K562 (cell line): ENCODE results near the gene SNRPB. TPM values are rescaled to one million over a fixed set of nuclear protein-coding genes. Genes with fewer than 3 reads are reported as not detected.

Source experiments
- ATAC-seq: fragments of 200-7000 bp; cut with Tn5 transposase; 3 replicates; pipeline ENCODE4 v1.9.1; 2020; ENCODE audit warnings: moderate library complexity
- BruUV-seq: library from RNA; stranded (reverse); fragments of 400-500 nt; replicated peaks from 2 replicates; lab custom pipeline; 2021; lab: Mats Ljungman, UMichigan
- CTCF ChIA-PET: fragments of 300-600 bp; formaldehyde crosslinking; extraction: SDS; loops from one replicate; lab custom pipeline; 2021; ENCODE audit warnings: low intra/inter-chr PET ratio; lab: Yijun Ruan, JAX
- POLR2A ChIA-PET: fragments of 300-600, 350-650 bp; sonication (Branson Sonifier 250); formaldehyde crosslinking; extraction: SDS; loops from one replicate; lab custom pipeline; 2021; ENCODE audit warnings: antibody characterized with exemption, inconsistent platforms; lab: Yijun Ruan, JAX
- DNase-seq, 4 experiments: peaks; one replicate each; pipeline versions ENCODE4 v3.0.0 to v3.0.0-alpha.2; 2011 to 2018; ENCODE audit warnings: low spot score in 3 of 4, mixed read lengths in 3 of 4; ENCODE audit errors: extremely low read depth in 1 of 4
- FAIRE-seq: peaks from 2 replicates; lab custom pipeline; 2011; peaks lifted over from hg19 to GRCh38; lab: Jason Lieb, UNC
- H2AFZ ChIP-seq: 2 replicates; pipeline ENCODE4 v1.6.0; 2011; ENCODE audit warnings: low read depth, low read length, control low read depth, inconsistent platforms
- H3K27ac ChIP-seq: fragments of 200-600 bp; 3 replicates; pipeline ENCODE4 v1.8.0; 2011; ENCODE audit warnings: low read depth, mild to moderate bottlenecking, control low read depth, inconsistent platforms, low read length, moderate library complexity, mixed read lengths; ENCODE audit errors: extremely low read depth
- H3K27me3 ChIP-seq, 2 experiments: fragments of 300-600 bp in 1 of 2; 2 replicates in 1 of 2; 3 replicates in 1 of 2; pipeline versions ENCODE4 v1.6.0 to v1.8.0; 2011; ENCODE audit warnings: inconsistent platforms in 2 of 2, low read length in 2 of 2, mild to moderate bottlenecking in 1 of 2, mixed read lengths in 1 of 2, moderate library complexity in 1 of 2; ENCODE audit not compliant: control insufficient read depth in 2 of 2, insufficient read depth in 2 of 2
- H3K36me3 ChIP-seq: fragments of 300-600 bp; 3 replicates; pipeline ENCODE4 v1.8.0; 2011; ENCODE audit warnings: mild to moderate bottlenecking, low read length, inconsistent platforms; ENCODE audit not compliant: control insufficient read depth, insufficient read depth
- H3K4me1 ChIP-seq, 2 experiments: fragments of 200-600 bp in 1 of 2; replicated peaks in 1 of 2; 2 replicates in 1 of 2; 3 replicates in 1 of 2; pipeline versions ENCODE4 v1.5.1 to v1.8.0; 2011; ENCODE audit warnings: inconsistent platforms in 2 of 2, low read length in 2 of 2, mild to moderate bottlenecking in 1 of 2, mixed read lengths in 1 of 2, moderate library complexity in 1 of 2; ENCODE audit not compliant: control insufficient read depth in 2 of 2, insufficient read depth in 2 of 2
- H3K4me2 ChIP-seq: 2 replicates; pipeline ENCODE4 v1.6.1; 2011; ENCODE audit warnings: low read length, control low read depth, inconsistent platforms, mixed read lengths; ENCODE audit not compliant: insufficient read depth
- H3K4me3 ChIP-seq: fragments of 200-600 bp; sonication (generic), shearing (Covaris generic); 2 replicates; pipeline ENCODE4 v1.5.1; 2016; ENCODE audit warnings: control low read depth, inconsistent platforms
- H3K79me2 ChIP-seq: fragments of 200-600 bp; 3 replicates; pipeline ENCODE4 v1.8.0; 2011; ENCODE audit warnings: low read length, inconsistent platforms; ENCODE audit not compliant: control insufficient read depth, insufficient read depth
- H3K9ac ChIP-seq, 2 experiments: 2 replicates each; pipeline versions ENCODE4 v1.6.0 to v1.6.1; 2011; ENCODE audit warnings: low read depth in 2 of 2, low read length in 2 of 2, control low read depth in 1 of 2, inconsistent platforms in 1 of 2, mild to moderate bottlenecking in 1 of 2, mixed read lengths in 1 of 2; ENCODE audit not compliant: insufficient read depth in 1 of 2
- H3K9me1 ChIP-seq: one replicate; pipeline ENCODE4 v1.6.0; 2011; ENCODE audit warnings: inconsistent platforms, mild to moderate bottlenecking, low read length, moderate library complexity; ENCODE audit not compliant: control insufficient read depth, insufficient read depth
- H3K9me3 ChIP-seq: replicated peaks from 2 replicates; pipeline ENCODE4 v1.5.1; 2011; ENCODE audit warnings: low read depth, low read length, inconsistent platforms; ENCODE audit not compliant: control insufficient read depth, insufficient read depth
- H4K20me1 ChIP-seq: replicated peaks from 2 replicates; pipeline ENCODE4 v1.6.1; 2011; ENCODE audit warnings: low read length, inconsistent platforms, mixed read lengths; ENCODE audit not compliant: control insufficient read depth, insufficient read depth
- E2F6 ChIP-seq, 2 experiments: IDR thresholded peaks; 2 replicates each; pipeline ENCODE4 v1.6.1; 2011; ENCODE audit warnings: borderline replicate concordance in 1 of 2, control low read depth in 1 of 2, low read depth in 1 of 2, low read length in 1 of 2, mild to moderate bottlenecking in 1 of 2, mixed read lengths in 1 of 2, moderate library complexity in 1 of 2; ENCODE audit not compliant: insufficient read depth in 1 of 2, insufficient read length in 1 of 2, poor library complexity in 1 of 2, severe bottlenecking in 1 of 2; ENCODE audit errors: extremely low read depth in 1 of 2
- FOXM1 ChIP-seq, 2 experiments: fragments of 450-650 bp in 1 of 2; sonication (generic) in 1 of 2; formaldehyde crosslinking in 1 of 2; IDR thresholded peaks; 2 replicates each; pipeline versions ENCODE4 v1.6.1 to v1.9.0; 2017 to 2022; ENCODE audit warnings: low read depth in 2 of 2, mild to moderate bottlenecking in 2 of 2, missing genetic modification reagents in 1 of 2, moderate library complexity in 1 of 2
- GATA2 ChIP-seq: sonication (generic); formaldehyde crosslinking; IDR thresholded peaks from 2 replicates; pipeline ENCODE4 v1.4.0; 2020; ENCODE audit warnings: mild to moderate bottlenecking, missing genetic modification reagents
- HOMEZ ChIP-seq: fragments of 250-450 bp; sonication (Bioruptor Pico); IDR thresholded peaks from 2 replicates; pipeline ENCODE4 v1.4.0; 2020; ENCODE audit warnings: mild to moderate bottlenecking, moderate library complexity
- ZBTB33 ChIP-seq: sonication (generic); formaldehyde crosslinking; IDR thresholded peaks from 2 replicates; pipeline ENCODE4 v1.8.1; 2023; ENCODE audit warnings: mild to moderate bottlenecking, missing genetic modification reagents
- WGBS: fragments of 100-300 bp; shearing (Covaris generic); methylation state at CpG from one replicate; pipeline ENCODE4 v1.1.6; 2016; ENCODE audit warnings: low coverage, mixed read lengths; ENCODE audit not compliant: insufficient coverage; ENCODE audit errors: missing lambda C conversion rate; 5-methylcytosine and 5-hydroxymethylcytosine counted together
- in situ Hi-C: fragments of 300-500 bp; cut with MboI; formaldehyde crosslinking; loops from 4 replicates; pipeline ENCODE4 v1.15.0; 2018; ENCODE audit warnings: inconsistent platforms, mixed read lengths
- intact Hi-C: fragments of 100-400 bp; cut with micrococcal nuclease; formaldehyde crosslinking; loops from 2 replicates; pipeline ENCODE4 v1.14.2; 2022
- polyA plus RNA-seq, 8 experiments: library from polyadenylated mRNA; depleted of rRNA in 4 of 8; stranded (reverse) in 5 of 8; unstranded in 3 of 8; fragments of >200 nt; fragmentation: Nextera tagmentation in 2 of 8; fragmentation: Illumina TruSeq in 1 of 8; extraction: Ambion mirVana in 2 of 8; extraction: Trizol in 1 of 8; gene quantifications; 2 replicates each; pipeline versions ENCODE4 v1.2.1 to v1.2.3, GENCODE V29; 2011 to 2014; ENCODE audit warnings: inconsistent platforms in 1 of 8, missing spikeins in 1 of 8
- total RNA-seq, 7 experiments: library from RNA; depleted of rRNA in 6 of 7; stranded (reverse); fragments of >200 nt in 6 of 7; fragmentation: Illumina TruSeq in 2 of 7; extraction: Trizol in 2 of 7; gene quantifications; 2 replicates each; pipeline versions ENCODE4 v1.2.1 to v1.2.3, GENCODE V29; 2011 to 2021; ENCODE audit warnings: low replicate concordance in 1 of 7

SNRPB gene
- total and polyA plus RNA-seq, 9 of the 15 experiments (the other 6 are each of a cell fraction or from before 2014, with no cell fraction given), result 13.1 to 615 (median 266) TPM

GRCh38 chr20:2509468-2509781 lies 38.8 kb upstream of the SNRPB start:
- Histone ChIP-seq H3K79me2 (peaks cover 19% of the 10 kb centered on the region), H3K4me2 (peak overlapping the region; percentile 85), H2AFZ (peak overlapping the region; percentile 100), H3K9me1 (no peaks in the 10 kb centered on the region), H4K20me1 (no peaks in the 10 kb centered on the region), H3K9me3 (no peaks in the 10 kb centered on the region), H3K27ac (peak overlapping the region; percentile 94), H3K27me3 (no peaks in the 10 kb centered on the region), H3K36me3 (no peaks in the 10 kb centered on the region), H3K9ac (peak overlapping the region; percentile 87 to 94), H3K4me3 (peak overlapping the region; percentile 74), H3K4me1 (peaks cover 9 to 16% of the 10 kb centered on the region in 2 experiments; a peak in 4 of 5 replicates)
- FAIRE-seq (no peak), DNase-seq (peak in 2 of 4 experiments; percentile 58 to 63), ATAC-seq (no peak)
- TSS peak; percentile 99 for BruUV-seq
- WGBS, result 1% methylated on average over 9 of the region's 9 CpGs
- in situ Hi-C loops, result no loop called here
- CTCF ChIA-PET, result no interaction called here
- TF ChIP-seq E2F6 (IDR thresholded peaks at IDR 0.05; ENCODE audit: borderline replicate concordance in 1 of 2, extremely low read depth in 1 of 2, insufficient read depth in 1 of 2, insufficient read length in 1 of 2, low read depth in 1 of 2, low read length in 1 of 2, poor library complexity in 1 of 2, severe bottlenecking in 1 of 2) (peak in 1 of 2 experiments; percentile 8), GATA2 (peak; percentile 53; the same call in 1 of the 2 replicates), HOMEZ (CRISPR knock-in tag) (no peak), FOXM1 (IDR thresholded peaks at IDR 0.05; ENCODE audit: low read depth) (no peak), FOXM1 (CRISPR knock-in tag; IDR thresholded peaks at IDR 0.05; ENCODE audit: low read depth) (0 out of 2 replicates have a peak, but pooled peaks have one; percentile 47), ZBTB33 (0 out of 2 replicates have a peak, but pooled peaks have one; percentile 3)
- intact Hi-C loops, result no loop called here
- POLR2A ChIA-PET, result interaction anchor here (1.2 to 1.9 kb wide), 4 partner anchors 11 to 42 kb away, joined by 3 to 10 read pairs (median 4); partner anchors contain the start of gene SNRPB
